ENCODE data around the gene ZDHHC24. TPM values are rescaled to one million over a fixed set of nuclear protein-coding genes. Genes with fewer than 3 reads are reported as not detected.
A peak's percentile ranks its signal among the peaks of the same experiment; 100 is the strongest.

The ZDHHC24 gene
- total RNA-seq, 2 experiments from 2014 or later: 11.9 to 35.1 TPM

GRCh38 chr11:66568124-66568916 is 22.5 kb upstream of the ZDHHC24 start, which contains the start of gene CTSF:
Gene CTSF, minus strand, starts transcription at chr11:66568606. Its CDS starts 120 bp downstream, at chr11:66568486.
- Histone ChIP-seq H3K9me2 (ENCODE audit: insufficient read depth, low read length) (no peaks in the 10 kb centered on the region), H4K20me1 (ENCODE audit: insufficient read depth, low read length) (no peaks in the 10 kb centered on the region), H2AFZ (ENCODE audit: low read length) (no peak within 1 kb of the TSS), H3K27ac (ENCODE audit: low read depth, low read length, poor library complexity, severe bottlenecking) (no peak within 1 kb of the TSS), H3K9me3 (ENCODE audit: low read length) (no peaks in the 10 kb centered on the region), H3K4me1 (ENCODE audit: insufficient read depth, low read length, poor library complexity, severe bottlenecking) (no peaks in the 10 kb centered on the region), H3K4me2 (ENCODE audit: low read length) (peak within 1 kb of the TSS; percentile 5; the same call in 1 of the 2 replicates), H3K36me3 (ENCODE audit: insufficient read depth, low read length) (no peaks in the 10 kb centered on the region), H3K79me2 (ENCODE audit: insufficient read depth, low read depth, low read length) (no peaks in the 10 kb centered on the region), H3K4me3 (ENCODE audit: low read depth, low read length, poor library complexity, severe bottlenecking) (no peak within 1 kb of the TSS)
- POLR2A ChIA-PET: no interaction called here
- CTCF ChIA-PET (ENCODE audit: unreplicated experiment): no interaction called here
- intact Hi-C loops (cut with micrococcal nuclease; ENCODE audit: unreplicated experiment): no loop called here
- BruUV-seq (replicated peaks): no TSS peak
- DNase-seq (ENCODE audit: low spot score): no peak
- TF ChIP-seq CTCF (conservative IDR thresholded peaks at IDR 0.05; ENCODE audit: low read length): no peak
- no peak for TF ChIP-seq EZH2phosphoT487 (IDR thresholded peaks at IDR 0.05; ENCODE audit: borderline replicate concordance, low read depth, low read length)

GRCh38 chr11:66567787-66568123 is 21.9 kb upstream of the ZDHHC24 start:
- TF ChIP-seq CTCF (conservative IDR thresholded peaks at IDR 0.05; ENCODE audit: low read length): no peak
- TF ChIP-seq EZH2phosphoT487 (IDR thresholded peaks at IDR 0.05; ENCODE audit: borderline replicate concordance, low read depth, low read length): no peak
- H3K9me2 ChIP-seq (ENCODE audit: insufficient read depth, low read length): no peaks in the 10 kb centered on the region
- no peak overlapping the region for H3K27ac ChIP-seq (ENCODE audit: low read depth, low read length, poor library complexity, severe bottlenecking)
- no peak overlapping the region for H2AFZ ChIP-seq (ENCODE audit: low read length)
- no peak overlapping the region for H3K4me3 ChIP-seq (ENCODE audit: low read depth, low read length, poor library complexity, severe bottlenecking)
- H3K36me3 ChIP-seq (ENCODE audit: insufficient read depth, low read length): no peaks in the 10 kb centered on the region
- DNase-seq (ENCODE audit: low spot score): no peak
- ChIA-PET CTCF (ENCODE audit: unreplicated experiment) (no interaction called here), POLR2A (interaction anchor here (0.7 kb wide), 1 partner anchor 12 kb away, joined by 5 read pairs; no protein-coding TSS in a partner anchor)
- H3K79me2 ChIP-seq (ENCODE audit: insufficient read depth, low read depth, low read length): no peaks in the 10 kb centered on the region
- intact Hi-C loops (cut with micrococcal nuclease; ENCODE audit: unreplicated experiment): no loop called here
- H4K20me1 ChIP-seq (ENCODE audit: insufficient read depth, low read length): no peaks in the 10 kb centered on the region
- peak overlapping the region; percentile 5; the same call in 1 of the 2 replicates for H3K4me2 ChIP-seq (ENCODE audit: low read length)
- H3K9me3 ChIP-seq (ENCODE audit: low read length): no peaks in the 10 kb centered on the region
- H3K4me1 ChIP-seq (ENCODE audit: insufficient read depth, low read length, poor library complexity, severe bottlenecking): no peaks in the 10 kb centered on the region
- BruUV-seq (replicated peaks): no TSS peak

- no TSS peak for BruUV-seq (replicated peaks)
- no peaks in the 10 kb centered on the region for H3K36me3 ChIP-seq (ENCODE audit: insufficient read depth, low read length)
- H4K20me1 ChIP-seq (ENCODE audit: insufficient read depth, low read length): no peaks in the 10 kb centered on the region
- no peak overlapping the region for H3K27ac ChIP-seq (ENCODE audit: low read depth, low read length, poor library complexity, severe bottlenecking)
- CTCF ChIA-PET (ENCODE audit: unreplicated experiment): no interaction called here
- TF ChIP-seq CTCF (conservative IDR thresholded peaks at IDR 0.05; ENCODE audit: low read length): no peak
- intact Hi-C loops (cut with micrococcal nuclease; ENCODE audit: unreplicated experiment): no loop called here
- H3K4me1 ChIP-seq (ENCODE audit: insufficient read depth, low read length, poor library complexity, severe bottlenecking): no peaks in the 10 kb centered on the region
- no peaks in the 10 kb centered on the region for H3K79me2 ChIP-seq (ENCODE audit: insufficient read depth, low read depth, low read length)
- no peak overlapping the region for H3K4me3 ChIP-seq (ENCODE audit: low read depth, low read length, poor library complexity, severe bottlenecking)
- H3K9me2 ChIP-seq (ENCODE audit: insufficient read depth, low read length): no peaks in the 10 kb centered on the region
- no peak for DNase-seq (ENCODE audit: low spot score)
- no peaks in the 10 kb centered on the region for H3K9me3 ChIP-seq (ENCODE audit: low read length)
- no peak overlapping the region for H2AFZ ChIP-seq (ENCODE audit: low read length)
- POLR2A ChIA-PET: interaction anchor here (0.7 kb wide), 1 partner anchor 158 kb away, joined by 5 read pairs; no protein-coding TSS in a partner anchor
- no peak overlapping the region for H3K4me2 ChIP-seq (ENCODE audit: low read length)
These were observed 20.4 kb upstream of the ZDHHC24 start for GRCh38 chr11:66566221-66566620.

Data from OCI-LY7 (cell line).